AG09309 (cell line): Measurements from ENCODE around the gene SETX.

Experiments
- DNase-seq: peaks from one replicate; pipeline ENCODE4 v3.0.0-alpha.2; 2010; ENCODE audit warnings: low read depth
- H3K4me3 ChIP-seq: 2 replicates; pipeline ENCODE4 v1.5.1; 2011; ENCODE audit warnings: mild to moderate bottlenecking, low read depth, low read length, moderate library complexity; ENCODE audit not compliant: control insufficient read depth
- TF ChIP-seq, protein P1 (sequence below): IDR thresholded peaks from 2 replicates; pipeline ENCODE4 v1.5.1; 2011; ENCODE audit warnings: mild to moderate bottlenecking, low read depth, low read length, inconsistent platforms; ENCODE audit not compliant: insufficient read depth, control insufficient read depth; ENCODE audit errors: missing control alignments

SETX gene

DNA sequence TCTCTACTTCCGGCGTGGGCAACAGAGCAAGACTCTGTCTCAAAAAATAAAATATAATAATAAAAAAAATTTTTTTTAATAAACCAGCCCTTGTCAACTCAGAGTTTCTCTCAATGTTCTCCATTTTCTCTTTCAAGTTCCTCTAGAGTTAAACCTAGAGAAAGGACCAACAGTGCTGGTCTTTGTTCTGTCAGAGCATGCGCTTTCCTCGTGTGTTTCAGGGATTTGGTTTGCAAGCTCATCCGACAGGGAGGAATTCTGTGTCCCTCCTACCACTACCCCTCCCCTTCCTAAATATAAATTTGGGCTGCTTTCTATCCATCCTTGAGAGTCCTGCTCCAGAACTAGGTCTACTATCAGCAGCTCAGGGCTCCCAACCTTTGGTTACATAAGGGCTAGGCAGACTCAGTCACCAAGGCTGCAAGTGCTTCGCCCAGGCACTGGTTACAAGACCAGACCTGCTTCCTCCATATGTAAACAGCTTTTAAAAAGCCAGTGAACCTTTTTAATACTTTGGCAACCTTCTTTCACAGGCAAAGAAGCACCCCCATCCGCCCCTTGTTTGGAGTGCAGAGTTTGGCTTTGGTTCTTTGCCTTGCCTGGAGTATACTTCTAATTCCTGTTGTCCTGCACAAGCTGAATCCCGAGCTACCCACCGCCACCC, 13.5 kb downstream of the SETX start:
- no peak for DNase-seq
- TF ChIP-seq, protein P1, sequence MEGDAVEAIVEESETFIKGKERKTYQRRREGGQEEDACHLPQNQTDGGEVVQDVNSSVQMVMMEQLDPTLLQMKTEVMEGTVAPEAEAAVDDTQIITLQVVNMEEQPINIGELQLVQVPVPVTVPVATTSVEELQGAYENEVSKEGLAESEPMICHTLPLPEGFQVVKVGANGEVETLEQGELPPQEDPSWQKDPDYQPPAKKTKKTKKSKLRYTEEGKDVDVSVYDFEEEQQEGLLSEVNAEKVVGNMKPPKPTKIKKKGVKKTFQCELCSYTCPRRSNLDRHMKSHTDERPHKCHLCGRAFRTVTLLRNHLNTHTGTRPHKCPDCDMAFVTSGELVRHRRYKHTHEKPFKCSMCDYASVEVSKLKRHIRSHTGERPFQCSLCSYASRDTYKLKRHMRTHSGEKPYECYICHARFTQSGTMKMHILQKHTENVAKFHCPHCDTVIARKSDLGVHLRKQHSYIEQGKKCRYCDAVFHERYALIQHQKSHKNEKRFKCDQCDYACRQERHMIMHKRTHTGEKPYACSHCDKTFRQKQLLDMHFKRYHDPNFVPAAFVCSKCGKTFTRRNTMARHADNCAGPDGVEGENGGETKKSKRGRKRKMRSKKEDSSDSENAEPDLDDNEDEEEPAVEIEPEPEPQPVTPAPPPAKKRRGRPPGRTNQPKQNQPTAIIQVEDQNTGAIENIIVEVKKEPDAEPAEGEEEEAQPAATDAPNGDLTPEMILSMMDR, result no peak
- H3K4me3 ChIP-seq, result no peak overlapping the region

DNA sequence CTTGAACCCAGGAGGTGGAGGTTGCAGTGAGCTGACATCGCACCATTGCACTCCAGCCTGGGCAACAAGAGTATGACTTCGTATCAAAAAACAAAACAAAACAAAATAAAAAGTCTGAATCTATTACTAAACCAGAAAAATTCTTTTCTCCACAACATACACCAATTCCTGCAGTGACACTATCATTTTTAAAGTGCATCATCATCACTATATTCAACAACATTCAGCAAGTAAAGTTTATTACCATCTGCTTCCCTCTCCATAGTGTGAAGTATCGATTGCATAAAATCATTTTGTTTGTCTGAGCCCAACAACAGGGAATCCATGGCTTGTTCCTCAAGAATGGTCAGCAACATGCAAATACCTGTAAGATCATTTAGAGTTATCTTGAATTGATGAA, 20.4 kb downstream of the SETX start:
- DNase-seq, result no peak
- H3K4me3 ChIP-seq, result no peak overlapping the region
- TF ChIP-seq, protein P1, result no peak

DNA sequence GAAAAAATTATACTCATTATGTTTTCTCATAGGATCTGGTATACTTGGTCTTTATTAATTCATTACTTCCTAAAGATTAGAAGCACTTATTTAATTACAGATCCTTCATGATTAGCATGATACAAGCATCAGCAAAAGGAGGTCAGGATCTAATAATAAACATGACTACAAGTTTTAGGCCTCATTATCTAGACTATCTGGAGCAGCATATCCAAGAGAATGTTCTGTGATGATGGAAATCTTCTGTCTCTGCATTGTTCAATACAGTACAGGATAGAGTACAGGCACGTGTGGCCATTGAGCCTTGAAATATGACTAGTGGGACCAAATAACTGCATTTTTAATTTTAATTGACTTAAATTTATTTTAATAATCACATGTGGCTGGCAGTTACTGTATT, 21.2 kb downstream of the SETX start:
- TF ChIP-seq, protein P1, result no peak
- DNase-seq, result no peak
- no peak overlapping the region for H3K4me3 ChIP-seq

GRCh38 chr9:132328580-132328979, 26.2 kb downstream of the SETX start:
- H3K4me3 ChIP-seq, result no peak overlapping the region
- TF ChIP-seq, protein P1, result no peak
- no peak for DNase-seq

- H3K4me3 ChIP-seq, result no peak overlapping the region
- TF ChIP-seq, protein P1, result no peak
- no peak for DNase-seq
Measured at GRCh38 chr9:132327537-132327936, 27.2 kb downstream of the SETX start.

- no peak overlapping the region for H3K4me3 ChIP-seq
- TF ChIP-seq, protein P1, result no peak
- no peak for DNase-seq
Measured at GRCh38 chr9:132324425-132324824, 30.4 kb downstream of the SETX start.

- TF ChIP-seq, protein P1, result no peak
- no peak overlapping the region for H3K4me3 ChIP-seq
- no peak for DNase-seq
Measured at GRCh38 chr9:132319421-132320110, 35.2 kb downstream of the SETX start.
